Gastrocnemius medialis (tissue), 4 donors: Measurements from ENCODE around the gene PTPRB. TPM values are rescaled to one million over a fixed set of nuclear protein-coding genes. Genes with fewer than 3 reads are reported as not detected.

Experiments
- ATAC-seq, 2 donors: fragments of 150-250 bp; one replicate each; pipeline ENCODE4 v1.9.1; 2016
- DNase-seq, 2 donors: peaks; one replicate each; pipeline ENCODE4 v3.0.0-alpha.2; 2019
- H3K27ac ChIP-seq, 4 donors: fragments of 200-600 bp; sonication (generic); 1 replicate in 1 of 4; 2 replicates in 3 of 4; pipeline ENCODE4 v1.5.1; 2016 to 2018; ENCODE audit warnings: mild to moderate bottlenecking in 2 of 4, moderate library complexity in 1 of 4
- H3K27me3 ChIP-seq, 3 donors: fragments of 200-600 bp; sonication (generic) in 2 of 3; 1 replicate in 1 of 3; 2 replicates in 2 of 3; pipeline versions ENCODE4 v1.5.1 to v1.6.0; 2016 to 2019; ENCODE audit warnings: mild to moderate bottlenecking in 1 of 3, moderate library complexity in 1 of 3
- H3K36me3 ChIP-seq, 2 donors: fragments of 200-600 bp; sonication (generic) in 1 of 2; one replicate each; pipeline ENCODE4 v1.5.1; 2017 to 2018
- H3K4me1 ChIP-seq, 2 donors: fragments of 200-600 bp; sonication (generic) in 1 of 2; one replicate each; pipeline ENCODE4 v1.5.1; 2016 to 2017; ENCODE audit warnings: mild to moderate bottlenecking in 2 of 2
- H3K4me3 ChIP-seq, 4 donors: fragments of 200-600 bp; sonication (generic) in 3 of 4; 1 replicate in 1 of 4; 2 replicates in 3 of 4; pipeline ENCODE4 v1.5.1; 2016 to 2019; ENCODE audit warnings: mild to moderate bottlenecking in 2 of 4
- H3K9me3 ChIP-seq, 3 donors: fragments of 200-600 bp; sonication (generic) in 2 of 3; 1 replicate in 1 of 3; 2 replicates in 2 of 3; pipeline ENCODE4 v1.5.1; 2016 to 2019
- CTCF ChIP-seq, 5 experiments: fragments of 450-650 bp in 3 of 5; fragments of 200-600 bp in 2 of 5; sonication (generic) in 2 of 5; IDR thresholded peaks in 4 of 5; conservative IDR thresholded peaks in 1 of 5; 1 replicate in 4 of 5; 2 replicates in 1 of 5; pipeline ENCODE4 v1.5.1; 2016 to 2019; ENCODE audit warnings: antibody characterized with exemption in 5 of 5, mild to moderate bottlenecking in 3 of 5, moderate library complexity in 3 of 5
- POLR2A ChIP-seq, 2 donors: fragments of 450-650 bp; IDR thresholded peaks; one replicate each; pipeline ENCODE4 v1.6.1; 2017; ENCODE audit warnings: antibody characterized with exemption in 2 of 2, mild to moderate bottlenecking in 2 of 2, moderate library complexity in 2 of 2
- in situ Hi-C, 4 donors: fragments of 200-750 bp; cut with MboI; loops; one replicate each; pipeline versions ENCODE4 v1.15.0 to v1.8.0; 2017; ENCODE audit warnings: low sequenced_read_pairs in 4 of 4
- intact Hi-C: fragments of 100-400 bp; cut with DNase I; formaldehyde crosslinking; loops from one replicate; pipeline ENCODE4 v1.15.1; 2023; ENCODE audit warnings: low total_unique reads
- total RNA-seq, 4 donors: library from RNA; depleted of rRNA; stranded (reverse); fragments of >200 nt; gene quantifications; one replicate each; pipeline versions ENCODE4 v1.1.0 to v1.2.3, GENCODE V29; 2016

Gene PTPRB
- total RNA-seq, 4 donors from 2014 or later, result 11.7 to 22.7 (median 15.9) TPM

DNA sequence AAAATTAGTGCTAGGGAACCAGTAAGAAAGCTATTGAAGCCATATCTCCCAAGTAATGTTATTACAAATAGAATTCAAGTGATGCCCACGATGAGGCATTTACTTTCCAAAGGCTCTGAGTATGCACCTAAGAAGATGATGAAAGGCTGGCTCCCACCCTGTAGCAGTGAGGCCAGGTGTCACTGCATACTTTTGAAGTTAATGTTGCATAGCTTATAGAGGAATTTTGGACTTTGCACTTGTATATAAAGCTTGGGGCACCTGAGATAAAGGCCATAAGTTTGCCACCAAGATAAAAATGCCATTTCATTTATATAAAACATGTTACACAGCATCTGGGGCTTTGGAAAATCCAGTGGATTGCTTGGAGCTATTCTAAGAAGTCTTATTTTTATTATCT lies 96.2 kb downstream of the PTPRB start:
- ATAC-seq (no peak), DNase-seq (no peak)
- H3K27me3 ChIP-seq, result no peaks in the 10 kb centered on the region
- no peaks in the 10 kb centered on the region for H3K36me3 ChIP-seq
- no peaks in the 10 kb centered on the region for H3K4me1 ChIP-seq
- peak overlapping the region in 3 of 4 donors; percentile 9 to 48 (median 18) for H3K27ac ChIP-seq
- H3K4me3 ChIP-seq, result no peak overlapping the region
- in situ Hi-C loops, result no loop called here
- no peaks in the 10 kb centered on the region for H3K9me3 ChIP-seq
- TF ChIP-seq CTCF (IDR thresholded peaks at IDR 0.05 in 4 of 5, conservative IDR thresholded peaks at IDR 0.05 in 1 of 5) (no peak), POLR2A (IDR thresholded peaks at IDR 0.05) (no peak)
- intact Hi-C loops, result no loop called here

DNA sequence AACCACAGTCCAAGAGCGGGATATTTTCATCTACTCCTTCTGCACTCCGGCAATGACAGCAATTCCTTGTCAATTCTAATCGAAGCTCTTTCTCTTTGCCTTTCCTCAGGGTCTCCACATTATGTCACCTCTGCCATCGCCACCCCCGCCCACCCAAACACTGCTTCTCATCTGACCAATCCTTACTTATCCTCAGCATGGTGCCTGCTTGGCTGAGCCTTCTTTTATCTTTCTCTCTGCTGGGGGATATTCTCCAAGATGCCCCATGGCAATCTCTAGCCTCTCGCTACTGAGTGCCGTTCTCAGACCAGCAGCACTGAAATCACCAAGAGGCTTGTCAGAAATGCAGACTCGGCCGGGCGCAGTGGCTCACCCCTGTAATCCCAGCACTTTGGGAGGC lies 100.6 kb downstream of the PTPRB start:
- intact Hi-C loops, result no loop called here
- no peaks in the 10 kb centered on the region for H3K4me1 ChIP-seq
- peak overlapping the region; percentile 50 to 74 (median 61) for H3K27ac ChIP-seq
- no peak for DNase-seq
- ATAC-seq, result no peak
- no peaks in the 10 kb centered on the region for H3K36me3 ChIP-seq
- no peaks in the 10 kb centered on the region for H3K9me3 ChIP-seq
- in situ Hi-C loops, result no loop called here
- no peak for TF ChIP-seq CTCF (IDR thresholded peaks at IDR 0.05 in 4 of 5, conservative IDR thresholded peaks at IDR 0.05 in 1 of 5)
- no peak for TF ChIP-seq POLR2A (IDR thresholded peaks at IDR 0.05)
- H3K4me3 ChIP-seq, result no peak overlapping the region
- H3K27me3 ChIP-seq, result no peaks in the 10 kb centered on the region

DNA sequence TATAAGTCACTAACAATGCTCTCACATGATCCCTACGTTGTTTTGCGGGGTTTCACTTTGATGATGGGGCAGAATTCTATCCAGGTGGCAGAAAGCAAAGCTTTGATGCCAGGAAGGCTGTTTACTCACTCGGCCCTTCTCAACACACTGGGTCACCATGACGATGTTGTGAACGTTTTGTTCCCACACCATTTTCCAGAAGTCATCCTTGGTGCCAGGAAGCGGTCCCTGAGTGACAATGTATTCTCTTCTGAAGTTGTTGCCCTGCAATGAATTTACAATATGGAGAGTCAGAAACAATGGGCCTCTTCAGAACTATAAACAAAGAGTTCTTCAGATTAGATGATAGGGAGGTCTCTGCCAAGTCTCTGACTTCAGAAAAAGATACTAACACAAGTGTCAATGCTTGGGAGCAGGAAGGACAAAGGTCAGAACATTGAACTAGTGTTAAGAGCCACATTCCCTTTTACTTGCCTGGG lies 101.3 kb downstream of the PTPRB start:
- peak overlapping the region; percentile 55 to 74 (median 72) for H3K27ac ChIP-seq
- no peaks in the 10 kb centered on the region for H3K27me3 ChIP-seq
- TF ChIP-seq POLR2A (IDR thresholded peaks at IDR 0.05), result no peak
- no peak for TF ChIP-seq CTCF (IDR thresholded peaks at IDR 0.05 in 4 of 5, conservative IDR thresholded peaks at IDR 0.05 in 1 of 5)
- DNase-seq (no peak), ATAC-seq (peak; percentile 66 to 69)
- H3K36me3 ChIP-seq, result no peaks in the 10 kb centered on the region
- H3K4me3 ChIP-seq, result no peak overlapping the region
- no peaks in the 10 kb centered on the region for H3K4me1 ChIP-seq
- intact Hi-C loops (no loop called here), in situ Hi-C loops (no loop called here)
- no peaks in the 10 kb centered on the region for H3K9me3 ChIP-seq

- no peaks in the 10 kb centered on the region for H3K9me3 ChIP-seq
- DNase-seq (no peak), ATAC-seq (no peak)
- no peaks in the 10 kb centered on the region for H3K4me1 ChIP-seq
- intact Hi-C loops, result no loop called here
- in situ Hi-C loops, result no loop called here
- TF ChIP-seq CTCF (IDR thresholded peaks at IDR 0.05 in 4 of 5, conservative IDR thresholded peaks at IDR 0.05 in 1 of 5), result no peak
- no peak for TF ChIP-seq POLR2A (IDR thresholded peaks at IDR 0.05)
- H3K36me3 ChIP-seq, result no peaks in the 10 kb centered on the region
- H3K27me3 ChIP-seq, result no peaks in the 10 kb centered on the region
- H3K4me3 ChIP-seq, result no peak overlapping the region
- peak overlapping the region; percentile 53 to 74 (median 68) for H3K27ac ChIP-seq
Observed at GRCh38 chr12:70534466-70534865, 102.8 kb downstream of the PTPRB start.

- no peak for ATAC-seq
- in situ Hi-C loops, result no loop called here
- no peak for DNase-seq
Observed at GRCh38 chr12:70529647-70530046, 107.6 kb downstream of the PTPRB start.

More at GRCh38 chr12:70529647-70530046, 107.6 kb downstream of the PTPRB start:
- no peaks in the 10 kb centered on the region for H3K4me1 ChIP-seq
- no peak overlapping the region for H3K27ac ChIP-seq
- H3K4me3 ChIP-seq, result no peak overlapping the region
- no peaks in the 10 kb centered on the region for H3K9me3 ChIP-seq
- no peaks in the 10 kb centered on the region for H3K36me3 ChIP-seq
- H3K27me3 ChIP-seq, result no peaks in the 10 kb centered on the region
- intact Hi-C loops, result no loop called here
- TF ChIP-seq POLR2A (IDR thresholded peaks at IDR 0.05) (no peak), CTCF (IDR thresholded peaks at IDR 0.05 in 4 of 5, conservative IDR thresholded peaks at IDR 0.05 in 1 of 5) (no peak)
